HPDE6-E6E7 (cell line): ENCODE results near the gene NUFIP1.
"Not testable (repeated sequence)": the region's sequence is repeated elsewhere in the genome, so short reads cannot be mapped to it uniquely, and the experiment has no call there.

Experiments
- DNase-seq: peaks from one replicate; pipeline ENCODE4 v3.0.0; 2011; ENCODE audit warnings: missing footprints; ENCODE audit errors: extremely low spot score

The NUFIP1 gene

GRCh38 chr13:44989071-44989889, at the start of gene NUFIP1, which contains the start of gene GPALPP1:
Gene NUFIP1, minus strand, starts transcription at chr13:44989471. Its CDS starts 35 bp downstream, at chr13:44989436.
Gene GPALPP1, plus strand, starts transcription at chr13:44989538. Its CDS starts 117 bp downstream, at chr13:44989655.
- peak; percentile 67 for DNase-seq

DNA sequence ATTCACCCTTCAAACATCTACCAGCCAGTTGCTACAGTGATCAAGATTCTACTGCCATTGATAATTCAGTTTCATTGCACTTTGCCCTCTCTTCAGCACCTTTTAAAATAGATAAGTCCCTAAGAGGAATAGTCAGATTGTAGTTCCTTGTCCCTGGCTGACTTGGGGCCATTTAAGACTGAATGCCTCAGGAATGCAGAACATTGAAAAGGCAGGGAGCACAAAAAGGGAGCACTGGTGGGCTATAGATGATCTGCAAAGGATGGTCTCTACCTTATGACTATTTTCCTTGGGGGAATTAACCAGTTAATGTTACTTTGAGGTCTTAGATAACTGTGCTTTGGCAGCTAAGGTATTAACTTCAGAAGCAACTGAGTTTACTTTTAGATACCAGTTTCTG, 46.9 kb upstream of the NUFIP1 start:
- DNase-seq = no peak

GRCh38 chr13:45034342-45034741, 45.1 kb upstream of the NUFIP1 start:
- DNase-seq = no peak

DNA sequence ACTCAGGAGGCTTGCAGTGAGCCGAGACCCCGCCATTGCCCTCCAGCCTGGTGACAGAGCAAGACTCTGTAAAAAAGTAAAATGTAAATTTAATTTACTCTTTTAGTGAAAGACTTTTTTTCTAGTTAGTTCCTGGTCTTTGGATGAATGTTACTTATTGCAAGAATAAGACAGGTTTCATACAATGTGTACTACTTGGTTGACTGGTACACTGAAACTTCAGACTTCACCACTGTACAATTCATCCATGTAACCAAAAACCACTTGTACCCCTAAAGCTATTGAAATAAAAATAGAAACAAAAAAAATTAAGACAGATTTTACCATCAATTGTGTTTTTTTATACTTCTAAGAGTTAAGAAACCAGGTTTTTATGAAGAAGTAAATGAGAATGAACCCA, 35.6 kb upstream of the NUFIP1 start:
- DNase-seq = no peak

GRCh38 chr13:45021250-45021649, 32.0 kb upstream of the NUFIP1 start:
- DNase-seq = no peak

DNA sequence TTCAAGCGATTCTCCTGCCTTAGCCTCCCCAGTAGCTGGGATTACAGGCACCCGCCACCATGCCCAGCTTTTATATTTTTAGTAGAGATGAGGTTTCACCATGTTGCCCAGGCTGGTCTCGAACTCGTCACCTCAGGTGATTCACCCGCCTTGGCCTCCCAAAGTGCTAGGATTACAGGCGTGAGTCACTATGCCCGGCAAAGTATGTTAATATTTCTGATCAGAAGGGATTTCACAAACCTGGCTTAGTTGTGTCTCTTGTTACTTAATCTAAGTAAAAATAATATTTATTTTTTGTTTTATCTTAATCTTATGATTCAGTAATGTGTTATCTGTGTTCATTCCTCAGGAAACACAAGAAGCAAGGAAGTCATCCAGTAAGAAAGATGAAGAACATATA, 30.7 kb upstream of the NUFIP1 start:
- not testable (repeated sequence) for DNase-seq

DNA sequence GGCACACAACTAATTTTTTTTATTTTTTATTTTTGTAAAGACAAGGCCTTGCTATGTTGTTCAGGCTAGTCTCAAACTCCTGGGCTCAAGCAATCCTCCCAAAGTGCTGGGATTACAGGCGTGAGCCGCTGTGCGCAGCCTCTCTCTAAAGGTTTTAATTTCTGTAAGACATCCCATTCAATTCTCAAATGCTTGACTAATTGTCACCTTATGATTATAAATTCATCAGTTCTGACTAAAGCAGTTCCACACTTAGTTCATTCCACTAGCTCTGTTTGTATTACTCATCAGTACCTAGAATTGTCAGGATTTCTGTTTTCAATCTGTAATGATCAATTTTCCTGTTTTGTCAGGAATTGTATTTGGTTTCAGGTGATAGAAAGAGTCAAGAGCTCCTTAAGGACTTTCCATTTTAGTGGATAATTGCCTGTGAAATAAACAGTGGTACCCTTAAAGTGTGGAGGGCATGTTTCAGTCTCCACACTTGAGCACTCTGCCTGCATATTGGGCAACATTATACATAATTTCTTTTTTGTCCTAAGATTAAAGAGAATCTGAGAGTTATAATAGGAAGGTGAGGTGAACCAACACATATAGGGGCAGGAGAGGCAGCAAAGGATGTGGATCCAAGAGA, 27.6 kb upstream of the NUFIP1 start:
- DNase-seq = no peak

DNA sequence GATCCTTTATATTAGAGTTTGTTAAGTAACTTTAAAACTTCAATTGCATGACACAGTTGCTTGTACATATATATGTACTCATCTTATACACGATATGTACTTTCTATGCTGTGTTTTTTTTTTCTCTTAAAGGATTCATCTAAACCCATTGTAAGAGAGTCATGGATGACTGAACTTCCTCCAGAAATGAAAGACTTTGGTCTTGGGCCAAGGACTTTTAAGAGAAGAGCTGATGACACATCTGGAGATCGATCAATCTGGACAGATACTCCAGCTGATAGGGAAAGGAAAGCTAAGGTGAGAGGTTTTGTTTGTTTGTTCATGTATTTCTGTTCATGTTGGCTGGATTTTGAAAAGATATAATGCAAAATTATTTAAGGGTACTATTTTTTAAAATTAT, 26.0 kb upstream of the NUFIP1 start:
- DNase-seq = no peak

DNA sequence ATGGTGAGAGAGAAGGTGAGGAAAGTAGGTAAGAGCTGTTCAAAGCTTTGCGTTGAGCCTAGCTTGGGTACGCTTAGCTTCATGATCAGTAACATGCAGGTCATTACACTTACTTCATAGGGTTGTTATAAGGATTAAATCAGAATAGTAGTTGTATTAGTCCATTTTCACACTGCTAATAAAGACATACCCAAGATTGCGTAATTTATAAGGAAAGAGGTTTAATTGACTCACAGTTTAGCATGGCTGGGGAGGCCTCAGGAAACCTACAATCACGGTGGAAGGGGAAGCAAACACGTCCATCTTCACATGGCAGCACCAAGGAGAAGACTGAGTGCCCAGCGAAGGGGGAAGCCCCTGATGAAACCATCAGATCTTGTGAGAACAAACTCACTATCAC, 21.9 kb upstream of the NUFIP1 start:
- no peak for DNase-seq

DNA sequence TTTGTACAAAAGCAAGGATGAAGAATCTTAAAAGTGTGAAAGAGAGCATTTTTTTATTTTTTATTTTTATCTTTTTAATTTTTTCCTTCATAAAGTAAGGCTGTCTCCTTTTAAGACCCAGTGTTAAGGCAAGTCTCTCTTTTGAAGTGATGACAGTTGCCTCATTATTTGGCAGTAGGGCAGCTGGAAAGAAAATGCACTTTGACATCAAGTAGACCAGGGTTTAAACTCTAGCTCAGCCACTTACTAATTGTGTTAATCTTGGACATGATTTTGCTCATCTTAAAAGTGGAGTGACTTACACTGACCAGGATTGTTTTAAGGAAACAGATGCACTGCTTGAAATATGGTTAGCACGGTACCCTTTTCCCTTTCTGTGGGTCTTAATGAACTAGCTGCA, 18.6 kb upstream of the NUFIP1 start:
- no peak for DNase-seq

- DNase-seq = no peak
Measured at GRCh38 chr13:45007225-45007624, 18.0 kb upstream of the NUFIP1 start.

DNA sequence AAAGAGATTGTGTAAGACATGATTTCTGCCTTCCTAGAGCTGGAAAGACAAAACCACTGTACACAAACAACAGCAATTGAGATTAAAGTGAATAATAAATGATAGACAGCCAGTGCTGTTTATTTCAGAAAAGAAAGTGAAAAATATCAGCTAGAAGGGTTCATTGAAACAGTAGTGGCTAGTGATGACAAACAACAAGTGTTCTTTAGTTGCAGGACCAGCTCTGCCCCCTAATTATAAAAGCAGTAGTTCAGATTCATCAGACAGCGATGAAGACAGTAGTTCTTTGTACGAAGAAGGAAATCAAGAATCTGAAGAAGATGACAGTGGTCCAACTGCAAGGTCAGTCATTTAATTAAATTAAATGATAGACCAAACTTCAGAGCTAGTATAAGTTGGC, 14.8 kb upstream of the NUFIP1 start:
- DNase-seq = no peak

- DNase-seq = no peak
Measured at GRCh38 chr13:45003417-45003816, 14.1 kb upstream of the NUFIP1 start.

DNA sequence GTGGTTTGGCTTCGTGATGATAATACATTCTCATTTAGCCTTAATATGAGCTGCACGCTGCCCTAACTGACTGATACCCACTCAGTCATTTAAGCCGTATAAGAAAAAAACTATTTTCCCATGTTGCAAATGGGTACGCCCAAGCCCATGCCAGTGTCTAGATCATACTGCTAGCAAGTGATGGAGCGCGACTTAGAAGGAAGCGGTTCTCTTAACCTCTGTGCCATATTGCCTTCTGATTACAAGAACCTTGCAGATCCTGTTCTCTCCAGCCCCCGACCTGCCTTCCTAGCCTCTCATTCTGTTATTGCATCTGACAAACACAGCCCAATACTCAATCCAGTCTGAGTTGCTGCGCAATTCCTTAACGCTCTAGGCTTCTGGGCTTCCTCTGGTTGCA, 670 bp upstream of the NUFIP1 start:
- DNase-seq = no peak

GRCh38 chr13:44978328-44978727, 10.9 kb downstream of the NUFIP1 start:
- no peak for DNase-seq

DNA sequence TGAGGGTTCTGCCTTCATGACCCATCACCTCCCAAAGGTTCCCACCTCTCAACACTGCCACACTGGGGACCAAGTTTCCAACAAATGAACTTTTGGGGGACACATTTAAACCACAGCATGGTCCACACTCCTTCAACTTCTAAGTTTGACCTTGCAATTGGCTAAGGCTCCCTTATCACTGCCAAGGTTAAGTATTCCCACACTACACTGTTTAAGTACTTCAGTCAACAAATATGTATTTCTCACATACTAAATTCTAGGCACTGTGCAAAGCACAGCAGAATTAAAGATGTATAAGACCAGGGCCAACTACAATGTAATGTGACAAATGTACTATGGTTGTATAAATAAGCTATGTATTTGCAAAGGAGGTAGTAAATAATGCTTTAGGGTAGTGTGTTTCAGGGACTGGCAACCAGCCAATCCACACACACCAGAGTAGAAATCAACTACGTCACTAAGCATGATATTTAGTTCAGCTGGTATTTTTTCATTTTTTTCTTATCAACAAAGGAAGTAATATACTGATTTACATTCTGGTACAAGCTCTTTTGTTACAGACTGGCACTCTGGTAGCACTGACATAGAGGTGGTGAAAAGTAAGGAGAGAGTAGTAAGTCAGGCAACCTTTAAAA, 12.2 kb downstream of the NUFIP1 start:
- DNase-seq = no peak

GRCh38 chr13:44976196-44976595, 13.1 kb downstream of the NUFIP1 start:
- DNase-seq = no peak

- DNase-seq = no peak
Measured at GRCh38 chr13:44974056-44974793, 15.0 kb downstream of the NUFIP1 start.

GRCh38 chr13:44972956-44973581, 16.2 kb downstream of the NUFIP1 start:
- no peak for DNase-seq

DNA sequence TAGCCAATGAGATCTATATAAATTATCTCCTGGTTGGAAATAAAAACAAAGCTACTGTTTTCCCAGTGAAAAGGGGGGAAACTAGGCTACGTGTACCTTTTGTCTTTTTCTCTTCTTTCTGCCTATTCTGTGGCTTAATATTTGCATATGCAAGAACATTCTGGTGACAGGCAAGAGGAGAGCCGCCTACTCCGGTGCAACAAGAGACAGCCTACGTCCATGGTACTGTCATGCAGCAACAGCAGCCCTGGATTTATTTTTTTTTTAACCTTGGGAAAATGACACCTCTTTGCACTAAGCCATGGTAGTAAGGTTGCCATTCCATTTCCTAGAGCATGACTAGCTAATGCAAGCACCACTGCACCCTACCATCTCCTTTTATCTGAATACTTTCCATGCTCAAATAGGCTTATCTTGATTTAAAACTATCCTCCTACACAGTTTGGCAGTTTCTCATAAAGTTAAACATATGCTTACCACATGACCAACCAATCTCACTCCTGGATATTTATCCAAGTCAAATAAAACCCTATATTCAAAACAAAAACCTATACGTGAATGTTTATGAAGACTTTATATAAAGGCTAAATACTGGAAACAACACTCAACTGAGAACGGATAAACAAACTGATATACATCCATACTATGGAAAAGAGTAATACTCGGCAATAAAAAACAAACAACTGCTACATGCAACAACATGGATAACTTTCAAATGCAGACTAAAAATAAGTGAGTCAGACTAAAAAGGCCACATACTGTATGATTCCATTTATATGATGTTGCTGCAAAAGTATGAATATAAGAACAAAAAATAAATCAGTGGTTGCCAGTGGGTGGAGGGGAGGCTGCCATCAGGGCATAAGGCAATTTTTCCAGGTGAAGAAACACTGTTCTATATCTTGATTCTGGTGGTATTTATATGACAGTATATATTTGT, 17.3 kb downstream of the NUFIP1 start:
- DNase-seq = no peak
